HEK293 (cell line): ENCODE data around the gene XIRP1.

Experiments used
- ZNF621 ChIP-seq: fragments of 450-650 bp; formaldehyde crosslinking; IDR thresholded peaks from 2 replicates; pipeline ENCODE4 v1.5.1; 2017; ENCODE audit warnings: missing biosample characterization, missing genetic modification characterization
- ZXDB ChIP-seq: fragments of 450-650 bp; formaldehyde crosslinking; IDR thresholded peaks from 2 replicates; pipeline ENCODE4 v1.5.1; 2016; ENCODE audit warnings: missing biosample characterization, missing genetic modification characterization
- TF ChIP-seq, protein P1 (sequence below): sonication (generic); formaldehyde crosslinking; IDR thresholded peaks from 2 replicates; pipeline ENCODE4 v1.8.1; 2022; ENCODE audit warnings: mild to moderate bottlenecking, moderate library complexity, missing genetic modification reagents
- TF ChIP-seq, protein P2 (sequence below): fragments of 450-650 bp; formaldehyde crosslinking; IDR thresholded peaks from 2 replicates; pipeline ENCODE4 v1.5.1; 2016; ENCODE audit warnings: missing biosample characterization, missing genetic modification characterization

DNA sequence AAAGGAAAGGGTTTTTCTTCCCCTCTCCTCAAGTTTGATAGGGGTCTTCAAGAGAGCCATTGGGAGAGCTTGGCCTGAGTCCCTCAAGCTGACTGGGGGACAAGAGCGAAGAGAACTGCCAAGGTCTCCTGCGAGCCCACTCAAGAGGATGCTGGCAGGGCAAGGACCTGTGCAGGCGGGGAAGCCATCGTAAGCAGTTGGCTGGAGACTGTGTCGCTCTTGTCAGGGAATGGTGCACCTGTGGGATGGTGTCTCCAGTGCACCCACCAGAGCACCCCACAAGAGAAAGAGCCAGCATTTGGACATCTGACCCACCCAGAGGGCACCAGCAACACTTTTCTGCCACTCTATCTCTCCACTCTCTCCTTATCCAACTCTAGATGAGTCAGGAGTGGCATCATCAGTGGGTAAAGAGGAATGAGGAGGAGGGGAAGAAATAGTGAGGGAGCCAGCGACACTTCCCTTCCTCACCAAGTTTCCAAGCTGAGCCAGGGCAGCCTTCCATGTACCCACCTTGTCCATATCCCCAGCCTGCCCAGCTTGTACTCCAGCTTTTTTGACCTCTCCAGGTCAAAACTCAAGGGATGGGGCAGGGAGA lies 13.6 kb upstream of the XIRP1 start:
- TF ChIP-seq, protein P1, sequence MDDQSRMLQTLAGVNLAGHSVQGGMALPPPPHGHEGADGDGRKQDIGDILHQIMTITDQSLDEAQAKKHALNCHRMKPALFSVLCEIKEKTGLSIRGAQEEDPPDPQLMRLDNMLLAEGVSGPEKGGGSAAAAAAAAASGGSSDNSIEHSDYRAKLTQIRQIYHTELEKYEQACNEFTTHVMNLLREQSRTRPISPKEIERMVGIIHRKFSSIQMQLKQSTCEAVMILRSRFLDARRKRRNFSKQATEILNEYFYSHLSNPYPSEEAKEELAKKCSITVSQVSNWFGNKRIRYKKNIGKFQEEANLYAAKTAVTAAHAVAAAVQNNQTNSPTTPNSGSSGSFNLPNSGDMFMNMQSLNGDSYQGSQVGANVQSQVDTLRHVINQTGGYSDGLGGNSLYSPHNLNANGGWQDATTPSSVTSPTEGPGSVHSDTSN (CRISPR knock-in tag), result no peak
- TF ChIP-seq, protein P2, sequence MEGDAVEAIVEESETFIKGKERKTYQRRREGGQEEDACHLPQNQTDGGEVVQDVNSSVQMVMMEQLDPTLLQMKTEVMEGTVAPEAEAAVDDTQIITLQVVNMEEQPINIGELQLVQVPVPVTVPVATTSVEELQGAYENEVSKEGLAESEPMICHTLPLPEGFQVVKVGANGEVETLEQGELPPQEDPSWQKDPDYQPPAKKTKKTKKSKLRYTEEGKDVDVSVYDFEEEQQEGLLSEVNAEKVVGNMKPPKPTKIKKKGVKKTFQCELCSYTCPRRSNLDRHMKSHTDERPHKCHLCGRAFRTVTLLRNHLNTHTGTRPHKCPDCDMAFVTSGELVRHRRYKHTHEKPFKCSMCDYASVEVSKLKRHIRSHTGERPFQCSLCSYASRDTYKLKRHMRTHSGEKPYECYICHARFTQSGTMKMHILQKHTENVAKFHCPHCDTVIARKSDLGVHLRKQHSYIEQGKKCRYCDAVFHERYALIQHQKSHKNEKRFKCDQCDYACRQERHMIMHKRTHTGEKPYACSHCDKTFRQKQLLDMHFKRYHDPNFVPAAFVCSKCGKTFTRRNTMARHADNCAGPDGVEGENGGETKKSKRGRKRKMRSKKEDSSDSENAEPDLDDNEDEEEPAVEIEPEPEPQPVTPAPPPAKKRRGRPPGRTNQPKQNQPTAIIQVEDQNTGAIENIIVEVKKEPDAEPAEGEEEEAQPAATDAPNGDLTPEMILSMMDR (tag by site-specific recombination), result no peak
- TF ChIP-seq ZXDB (tag by site-specific recombination) (no peak), ZNF621 (tag by site-specific recombination) (no peak)
